GM19238 (cell line): ENCODE results near the gene MON2.
"Not testable (repeated sequence)": the region's sequence is repeated elsewhere in the genome, so short reads cannot be mapped to it uniquely, and the experiment has no call there.

Source experiments
- DNase-seq: peaks from one replicate; pipeline ENCODE4 v3.0.0; 2011; ENCODE audit warnings: low spot score; ENCODE audit not compliant: insufficient read length

Gene MON2

GRCh38 chr12:62469704-62470103 lies 3.1 kb downstream of the MON2 start:
- no peak for DNase-seq

- DNase-seq, result no peak
Observed at GRCh38 chr12:62471734-62472133, 5.1 kb downstream of the MON2 start.

GRCh38 chr12:62472472-62472871 lies 5.8 kb downstream of the MON2 start:
- DNase-seq, result no peak

- DNase-seq, result no peak
Observed at GRCh38 chr12:62481843-62482540, 15.4 kb downstream of the MON2 start.

GRCh38 chr12:62482769-62483168 lies 16.1 kb downstream of the MON2 start:
- DNase-seq, result no peak

- no peak for DNase-seq
Observed at GRCh38 chr12:62484233-62484632, 17.6 kb downstream of the MON2 start.

- DNase-seq, result no peak
Observed at GRCh38 chr12:62505786-62506185, 39.2 kb downstream of the MON2 start.

GRCh38 chr12:62512901-62513300 lies 46.3 kb downstream of the MON2 start:
- no peak for DNase-seq

GRCh38 chr12:62514080-62514479 lies 47.5 kb downstream of the MON2 start:
- not testable (repeated sequence) for DNase-seq

GRCh38 chr12:62516927-62517326 lies 50.3 kb downstream of the MON2 start:
- no peak for DNase-seq

GRCh38 chr12:62517887-62518286 lies 51.3 kb downstream of the MON2 start:
- DNase-seq, result no peak

- no peak for DNase-seq
Observed at GRCh38 chr12:62519043-62519442, 52.4 kb downstream of the MON2 start.

GRCh38 chr12:62520361-62520760 lies 53.7 kb downstream of the MON2 start:
- no peak for DNase-seq

GRCh38 chr12:62522984-62523383 lies 56.4 kb downstream of the MON2 start:
- no peak for DNase-seq

- no peak for DNase-seq
Observed at GRCh38 chr12:62523619-62524018, 57.0 kb downstream of the MON2 start.

GRCh38 chr12:62525271-62525670 lies 58.6 kb downstream of the MON2 start:
- no peak for DNase-seq

GRCh38 chr12:62530596-62530995 lies 64.0 kb downstream of the MON2 start:
- DNase-seq, result no peak

GRCh38 chr12:62532333-62532732 lies 65.7 kb downstream of the MON2 start:
- DNase-seq, result no peak

GRCh38 chr12:62533087-62533754 lies 66.6 kb downstream of the MON2 start:
- DNase-seq, result no peak

GRCh38 chr12:62533755-62534107 lies 67.1 kb downstream of the MON2 start:
- no peak for DNase-seq

GRCh38 chr12:62536546-62536945 lies 69.9 kb downstream of the MON2 start:
- no peak for DNase-seq

GRCh38 chr12:62537551-62537950 lies 70.9 kb downstream of the MON2 start:
- no peak for DNase-seq

GRCh38 chr12:62540354-62540753 lies 73.7 kb downstream of the MON2 start:
- DNase-seq, result no peak
